Osteoblast (primary cell): ENCODE data around the gene HOXB7. TPM values are rescaled to one million over a fixed set of nuclear protein-coding genes. Genes with fewer than 3 reads are reported as not detected.

Experiments
- DNase-seq: peaks from one replicate; pipeline ENCODE4 v3.0.0; 2011; ENCODE audit warnings: low spot score, mixed read lengths; ENCODE audit not compliant: insufficient read length; ENCODE audit errors: missing footprints
- H2AFZ ChIP-seq: 2 replicates; pipeline ENCODE4 v1.6.0; 2011; ENCODE audit warnings: mild to moderate bottlenecking, low read length
- H3K27ac ChIP-seq: 2 replicates; pipeline ENCODE4 v1.5.1; 2011; ENCODE audit warnings: mild to moderate bottlenecking, low read depth, low read length, moderate library complexity
- H3K27me3 ChIP-seq: 2 replicates; pipeline ENCODE4 v1.6.0; 2012; ENCODE audit warnings: mild to moderate bottlenecking, control low read depth, inconsistent platforms, low read length, moderate library complexity; ENCODE audit not compliant: insufficient read depth
- H3K36me3 ChIP-seq: 2 replicates; pipeline ENCODE4 v1.5.1; 2011; ENCODE audit warnings: mild to moderate bottlenecking, low read length, control low read depth, moderate library complexity; ENCODE audit not compliant: insufficient read depth
- H3K4me1 ChIP-seq: 2 replicates; pipeline ENCODE4 v1.5.1; 2011; ENCODE audit warnings: mild to moderate bottlenecking, low read length, control low read depth, moderate library complexity; ENCODE audit not compliant: insufficient read depth
- H3K4me2 ChIP-seq: 2 replicates; pipeline ENCODE4 v1.6.0; 2011; ENCODE audit warnings: mild to moderate bottlenecking, low read length; ENCODE audit not compliant: insufficient read depth
- H3K4me3 ChIP-seq: fragments of 200-600 bp; sonication (generic); 3 replicates; pipeline ENCODE4 v1.5.1; 2012; ENCODE audit warnings: mild to moderate bottlenecking, low read length, inconsistent platforms; ENCODE audit not compliant: insufficient read depth
- H3K79me2 ChIP-seq: 2 replicates; pipeline ENCODE4 v1.6.0; 2012; ENCODE audit warnings: mild to moderate bottlenecking, low read length, control low read depth, inconsistent platforms; ENCODE audit not compliant: insufficient read depth
- H3K9me3 ChIP-seq: 2 replicates; pipeline ENCODE4 v1.5.1; 2011; ENCODE audit warnings: low read depth, low read length, control low read depth
- H4K20me1 ChIP-seq: 2 replicates; pipeline ENCODE4 v1.6.0; 2012; ENCODE audit warnings: mild to moderate bottlenecking, low read length, control low read depth; ENCODE audit not compliant: insufficient read depth
- CTCF ChIP-seq: IDR thresholded peaks from 2 replicates; pipeline ENCODE4 v1.5.1; 2011; ENCODE audit warnings: mild to moderate bottlenecking, low read depth, low read length, moderate library complexity; ENCODE audit errors: extremely low read depth
- total RNA-seq: library from RNA; depleted of rRNA; stranded (reverse); fragments of >200 nt; gene quantifications from 2 replicates; pipeline ENCODE4 v1.2.3, GENCODE V29; 2012

Gene HOXB7
- total RNA-seq, 1 donor = 0.36 TPM

DNA sequence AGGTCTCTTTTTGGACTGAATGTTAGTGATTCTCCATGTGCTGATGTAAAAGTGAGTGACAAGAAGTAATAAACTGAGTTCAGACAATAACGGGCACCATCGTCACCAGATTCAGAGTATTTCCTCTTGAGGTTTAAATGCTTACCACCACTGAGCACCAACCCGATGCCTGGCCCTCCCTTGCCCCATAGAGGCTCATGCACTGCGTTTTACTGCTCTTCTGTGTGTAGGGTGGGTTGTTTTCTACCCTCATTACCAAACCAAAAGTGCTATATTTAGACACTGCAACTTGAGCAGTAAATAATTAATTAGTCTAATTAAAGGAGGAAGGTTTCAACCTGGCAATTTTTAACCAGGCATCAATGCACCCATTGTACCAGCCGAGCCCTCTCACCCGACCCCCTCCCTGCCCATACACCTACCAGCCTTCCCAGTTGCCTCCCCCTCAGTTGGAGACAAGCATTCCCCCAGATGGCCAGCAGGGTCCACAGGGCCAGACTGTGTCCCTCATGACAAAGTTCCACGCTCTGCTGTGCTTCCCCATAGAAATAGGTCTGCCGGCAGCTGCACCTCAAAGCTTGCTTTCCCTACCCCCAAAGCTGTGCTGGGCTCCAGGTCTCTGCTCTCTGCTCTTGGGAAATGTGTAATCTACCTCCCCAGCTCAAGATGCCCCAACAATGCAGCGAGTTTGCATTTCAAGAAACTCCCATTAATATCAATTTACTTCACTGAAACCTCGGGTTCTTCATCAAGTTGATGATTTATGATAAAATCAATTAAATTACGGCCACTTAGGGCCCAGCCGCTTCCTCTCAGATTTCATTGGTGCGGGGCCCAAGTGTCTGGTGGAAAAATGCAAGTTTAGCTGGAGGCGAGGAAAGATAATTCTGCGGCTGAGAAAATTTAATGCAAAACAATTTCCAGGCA is 48.7 kb downstream of the HOXB7 start:
- DNase-seq = no peak
- H3K4me1 ChIP-seq = no peaks in the 10 kb centered on the region
- H4K20me1 ChIP-seq = no peaks in the 10 kb centered on the region
- H3K27me3 ChIP-seq = peaks cover 89% of the 10 kb centered on the region
- TF ChIP-seq CTCF = no peak
- H3K4me3 ChIP-seq = no peak overlapping the region
- H3K4me2 ChIP-seq = no peak overlapping the region
- no peak overlapping the region for H3K27ac ChIP-seq
- no peaks in the 10 kb centered on the region for H3K79me2 ChIP-seq
- no peak overlapping the region for H2AFZ ChIP-seq
- H3K36me3 ChIP-seq = no peaks in the 10 kb centered on the region
- H3K9me3 ChIP-seq = no peaks in the 10 kb centered on the region

DNA sequence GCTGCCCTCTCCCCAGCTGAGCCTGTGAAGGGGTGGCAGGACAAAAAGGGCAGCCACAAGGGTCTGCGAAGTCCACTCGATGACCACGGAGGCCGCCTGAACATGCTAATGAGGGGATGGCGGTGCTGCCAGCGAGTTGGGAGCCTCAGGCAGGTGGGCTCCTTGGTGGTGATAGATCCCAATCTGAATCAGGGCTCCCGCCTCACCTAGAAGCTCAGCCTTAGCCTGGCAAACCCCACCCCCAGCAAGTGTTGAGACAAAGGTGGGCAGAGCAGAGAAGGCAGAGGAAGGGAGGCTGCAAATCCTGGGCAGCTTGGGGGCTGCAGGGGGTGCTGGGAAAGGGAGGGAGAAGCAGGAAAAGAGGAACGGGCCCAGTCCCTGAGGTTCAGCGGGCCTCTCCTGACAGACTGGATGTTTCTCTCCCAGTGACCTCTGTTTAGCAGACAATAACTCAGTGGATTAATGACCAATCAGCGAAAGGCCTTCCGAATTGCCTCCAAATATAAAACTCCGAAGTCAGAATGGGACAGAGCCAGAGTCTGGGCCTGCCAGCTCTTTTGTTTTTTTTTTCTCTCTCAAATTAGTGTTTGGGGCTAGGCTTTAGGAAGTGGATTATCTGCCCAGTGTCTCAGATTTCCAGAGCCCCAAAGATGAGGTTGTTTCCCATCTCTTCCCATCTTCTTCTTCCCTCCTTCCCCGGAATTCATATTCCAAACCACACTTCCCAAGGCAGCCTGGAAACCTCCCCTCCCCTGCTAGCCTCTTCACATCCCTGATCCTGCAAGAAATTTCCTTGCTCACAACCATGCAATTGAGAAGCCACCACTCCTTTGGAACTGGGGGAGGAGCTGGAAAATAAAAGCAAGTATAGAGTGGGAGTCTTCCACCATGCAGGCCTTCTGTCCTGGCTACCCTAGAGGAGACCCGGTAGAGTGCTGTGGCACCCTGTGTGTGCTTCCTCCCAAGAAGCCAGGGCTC is 50.7 kb downstream of the HOXB7 start:
- Histone ChIP-seq H3K27me3 (peaks cover 82% of the 10 kb centered on the region), H3K4me2 (no peak overlapping the region), H3K4me1 (no peaks in the 10 kb centered on the region), H3K36me3 (no peaks in the 10 kb centered on the region), H3K4me3 (no peak overlapping the region), H2AFZ (no peak overlapping the region), H3K27ac (no peak overlapping the region), H3K9me3 (no peaks in the 10 kb centered on the region), H4K20me1 (no peaks in the 10 kb centered on the region), H3K79me2 (no peaks in the 10 kb centered on the region)
- no peak for DNase-seq
- no peak for TF ChIP-seq CTCF

DNA sequence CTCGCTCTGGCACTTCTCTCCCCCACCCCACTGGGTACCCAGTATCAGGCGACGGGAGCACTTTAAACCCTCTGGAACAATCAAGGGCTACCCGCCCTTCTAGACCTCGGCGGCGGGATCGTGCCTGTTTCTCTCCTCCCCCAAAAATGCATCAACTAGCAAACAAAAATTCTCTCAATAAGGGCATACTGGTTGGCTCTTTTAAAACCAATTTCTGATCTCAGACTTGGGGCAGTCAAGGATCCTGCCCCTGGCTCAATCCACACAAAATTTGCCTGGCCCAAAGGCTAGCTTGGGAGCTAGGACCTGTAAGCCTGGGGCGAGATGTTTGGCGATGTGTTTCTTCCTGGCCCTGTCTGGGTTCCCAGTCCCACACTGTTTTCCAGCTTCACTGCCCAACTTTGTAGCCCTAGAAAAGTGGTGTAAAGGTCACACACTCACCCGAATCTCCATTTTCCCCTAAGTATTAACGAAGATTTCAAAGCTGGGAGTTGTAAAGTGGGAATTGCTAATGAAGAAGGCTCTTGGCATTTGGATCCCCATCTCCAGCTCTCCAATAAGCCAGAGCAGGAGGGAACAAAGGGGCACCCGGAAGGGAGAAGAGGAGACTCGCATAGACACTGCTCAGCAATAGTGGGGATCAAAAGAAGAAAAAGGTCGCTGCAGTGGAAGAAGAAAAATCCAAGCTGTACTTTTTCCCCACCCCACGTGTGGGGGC is 51.5 kb downstream of the HOXB7 start:
- Histone ChIP-seq H3K4me1 (no peaks in the 10 kb centered on the region), H3K36me3 (no peaks in the 10 kb centered on the region), H3K27ac (no peak overlapping the region), H3K4me2 (no peak overlapping the region), H3K9me3 (no peaks in the 10 kb centered on the region), H2AFZ (no peak overlapping the region), H3K4me3 (no peak overlapping the region), H4K20me1 (no peaks in the 10 kb centered on the region), H3K79me2 (no peaks in the 10 kb centered on the region), H3K27me3 (peaks cover 82% of the 10 kb centered on the region)
- no peak for TF ChIP-seq CTCF
- no peak for DNase-seq
